ACC112 (cell line): ENCODE measurements around the gene BLTP3A.
"Not testable (repeated sequence)": the region's sequence is repeated elsewhere in the genome, so short reads cannot be mapped to it uniquely, and the experiment has no call there.

Source experiments
- H2AFZ ChIP-seq: fragments of 200-600 bp; sonication (generic); one replicate; pipeline ENCODE4 v1.6.0; 2017; ENCODE audit warnings: antibody characterized with exemption, low read length; ENCODE audit not compliant: unreplicated experiment
- H3K27ac ChIP-seq: fragments of 200-600 bp; sonication (generic); 2 replicates; pipeline ENCODE4 v1.5.1; 2014; ENCODE audit warnings: low read depth, mild to moderate bottlenecking, antibody characterized with exemption, low read length, moderate library complexity
- H3K27me3 ChIP-seq: fragments of 200-600 bp; sonication (generic); 2 replicates; pipeline ENCODE4 v1.6.1; 2014; ENCODE audit warnings: mild to moderate bottlenecking, antibody characterized with exemption, low read length, moderate library complexity, mixed read lengths; ENCODE audit not compliant: insufficient read depth
- H3K36me3 ChIP-seq: fragments of 200-600 bp; sonication (generic); 2 replicates; pipeline ENCODE4 v1.6.1; 2016; ENCODE audit warnings: mild to moderate bottlenecking, antibody characterized with exemption, low read length, moderate library complexity, mixed read lengths; ENCODE audit not compliant: insufficient read depth
- H3K4me1 ChIP-seq: fragments of 200-600 bp; sonication (generic); one replicate; pipeline ENCODE4 v1.6.1; 2016; ENCODE audit warnings: low read length, mixed read lengths; ENCODE audit not compliant: insufficient read depth, unreplicated experiment, control insufficient read depth
- H3K4me3 ChIP-seq: fragments of 200-600 bp; sonication (generic); 2 replicates; pipeline ENCODE4 v1.5.1; 2014; ENCODE audit warnings: mild to moderate bottlenecking, low read depth, low read length
- H3K79me2 ChIP-seq: fragments of 200-600 bp; sonication (generic); one replicate; pipeline ENCODE4 v1.6.0; 2016; ENCODE audit warnings: low read length; ENCODE audit not compliant: control insufficient read depth, unreplicated experiment, insufficient read depth

Gene BLTP3A

DNA sequence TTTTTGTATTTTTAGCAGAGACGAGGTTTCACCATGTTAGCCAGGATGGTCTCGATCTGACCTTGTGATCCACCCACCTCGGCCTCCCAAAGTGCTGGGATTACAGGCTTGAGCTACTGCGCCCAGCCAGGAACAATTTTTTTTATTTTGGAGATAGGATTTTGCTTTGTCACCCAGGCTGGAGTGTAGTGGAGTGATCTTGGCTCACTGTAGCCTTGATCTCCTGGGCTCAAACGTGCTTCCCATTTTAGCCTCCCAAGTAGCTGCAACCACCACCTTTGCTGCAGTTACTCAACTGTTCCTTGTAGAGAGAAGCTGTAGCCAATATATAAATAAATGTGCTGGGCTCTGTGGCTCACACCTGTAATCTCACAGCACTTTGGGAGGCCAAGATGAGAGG lies 30.2 kb upstream of the BLTP3A start:
- not testable (repeated sequence) for H2AFZ ChIP-seq, H3K4me1 ChIP-seq, H3K4me3 ChIP-seq, H3K27ac ChIP-seq, H3K27me3 ChIP-seq
- Histone ChIP-seq H3K79me2 (peaks cover 27% of the 10 kb centered on the region), H3K36me3 (peaks cover 14% of the 10 kb centered on the region)

DNA sequence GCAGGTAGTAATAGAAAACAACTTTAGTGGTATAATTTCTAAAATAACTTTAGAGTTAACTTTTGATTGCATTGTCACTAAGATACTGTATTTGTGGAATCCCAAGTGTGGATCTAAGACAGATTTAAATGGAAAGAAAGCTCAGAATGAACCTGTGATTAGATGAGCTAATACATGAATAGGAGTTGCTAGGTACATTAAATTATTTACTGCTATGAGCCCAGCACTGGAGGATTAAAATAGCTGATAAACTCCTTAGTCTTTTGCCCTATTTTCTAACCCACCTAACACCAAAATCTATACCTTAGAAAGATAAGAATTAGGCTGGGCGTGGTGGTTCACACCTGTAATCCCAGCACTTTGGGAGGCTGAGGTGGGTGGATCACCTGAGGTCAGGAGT lies 23.7 kb upstream of the BLTP3A start:
- Histone ChIP-seq H3K4me3 (no peak overlapping the region), H3K4me1 (no peaks in the 10 kb centered on the region), H3K27me3 (no peaks in the 10 kb centered on the region), H3K27ac (no peak overlapping the region), H2AFZ (no peak overlapping the region), H3K79me2 (no peaks in the 10 kb centered on the region), H3K36me3 (peaks cover 21% of the 10 kb centered on the region)

DNA sequence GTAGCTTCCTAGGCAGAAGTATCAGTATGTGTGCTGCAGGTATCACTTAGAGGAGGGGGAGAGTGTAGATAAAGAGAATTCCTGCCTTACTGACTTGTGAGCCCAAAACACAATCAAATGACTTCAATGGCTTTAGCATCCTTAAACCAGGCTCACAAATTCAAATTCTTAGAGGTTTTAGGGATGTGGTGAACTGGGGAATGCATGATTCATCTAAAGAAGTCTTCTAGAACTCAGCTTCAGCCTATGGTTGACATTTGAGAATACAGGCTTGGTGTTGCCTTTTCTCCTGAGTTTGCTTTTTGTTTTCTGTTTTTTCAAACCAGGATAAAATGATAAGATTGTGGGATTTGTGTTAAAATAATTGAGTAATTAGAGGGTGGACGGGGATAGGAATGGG lies 20.2 kb upstream of the BLTP3A start:
- no peak overlapping the region for H2AFZ ChIP-seq
- no peaks in the 10 kb centered on the region for H3K27me3 ChIP-seq
- no peak overlapping the region for H3K27ac ChIP-seq
- H3K4me1 ChIP-seq, result no peaks in the 10 kb centered on the region
- peaks cover 32% of the 10 kb centered on the region for H3K36me3 ChIP-seq
- H3K79me2 ChIP-seq, result no peaks in the 10 kb centered on the region
- no peak overlapping the region for H3K4me3 ChIP-seq

DNA sequence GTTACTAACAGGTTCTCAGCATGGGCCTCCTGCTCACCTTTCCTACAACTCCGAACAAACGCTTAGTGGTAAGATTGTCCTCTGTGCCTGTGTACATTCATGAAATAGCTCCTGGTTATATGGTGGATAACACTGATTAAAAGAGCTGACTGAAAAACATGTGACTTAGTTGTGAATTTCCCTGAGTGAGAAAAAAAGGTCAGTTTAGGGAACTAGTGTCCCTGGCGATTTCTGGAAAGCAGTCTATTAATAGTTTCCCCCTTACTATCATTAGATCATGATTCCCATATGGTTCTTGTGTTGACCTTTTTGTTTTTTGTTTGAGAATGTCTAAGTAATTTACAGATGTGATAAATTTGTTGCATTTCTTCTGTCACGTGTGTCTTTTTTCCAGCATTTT lies 18.9 kb upstream of the BLTP3A start:
- Histone ChIP-seq H3K79me2 (no peaks in the 10 kb centered on the region), H2AFZ (no peak overlapping the region), H3K4me1 (no peaks in the 10 kb centered on the region), H3K27ac (no peak overlapping the region), H3K36me3 (peaks cover 27% of the 10 kb centered on the region), H3K27me3 (no peaks in the 10 kb centered on the region), H3K4me3 (no peak overlapping the region)

DNA sequence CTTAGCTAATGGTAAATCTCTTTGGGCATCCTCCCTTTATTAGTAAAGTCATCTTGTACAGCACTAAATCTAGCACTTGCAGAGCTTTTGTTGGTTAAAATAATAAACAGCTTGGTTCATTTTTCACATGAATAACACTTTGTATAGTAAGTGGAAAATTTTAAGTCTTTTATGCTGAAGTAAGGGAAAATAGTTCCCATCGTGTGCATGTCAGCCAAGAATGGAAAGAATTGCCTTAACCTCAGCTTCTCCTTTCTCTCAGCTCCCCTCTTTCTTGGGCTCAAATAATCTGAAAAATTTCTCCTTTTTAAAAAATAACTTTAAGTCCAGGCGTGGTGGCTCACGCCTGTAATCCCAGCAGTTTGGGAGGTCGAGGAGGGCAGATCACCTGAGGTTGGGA lies 18.0 kb upstream of the BLTP3A start:
- Histone ChIP-seq H3K36me3 (peaks cover 24% of the 10 kb centered on the region), H3K79me2 (no peaks in the 10 kb centered on the region), H3K4me3 (no peak overlapping the region)

DNA sequence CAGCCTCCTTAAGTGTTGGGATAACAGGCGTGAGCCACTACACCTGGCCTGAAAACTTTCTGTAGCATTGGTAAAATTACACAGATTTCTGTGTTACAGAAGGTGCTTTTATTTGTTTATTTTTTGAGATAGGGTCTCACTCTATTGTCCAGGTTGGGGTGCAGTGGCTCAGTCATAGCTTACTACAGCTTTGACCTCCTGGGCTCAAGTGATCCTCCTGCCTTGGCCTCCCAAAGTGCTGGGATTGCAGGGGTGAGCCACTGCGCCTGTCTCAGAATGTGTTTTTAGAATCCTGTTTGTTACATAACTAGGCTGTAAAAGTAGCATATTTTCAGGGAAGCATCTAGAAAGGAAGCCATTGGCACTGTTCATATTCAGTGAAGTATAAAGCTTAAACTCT lies 16.9 kb upstream of the BLTP3A start:
- Histone ChIP-seq H3K4me1 (no peaks in the 10 kb centered on the region), H3K27ac (no peak overlapping the region), H3K27me3 (no peaks in the 10 kb centered on the region), H3K4me3 (no peak overlapping the region), H3K79me2 (no peaks in the 10 kb centered on the region), H2AFZ (no peak overlapping the region), H3K36me3 (peaks cover 24% of the 10 kb centered on the region)

More for the DNA sequence above, 18.0 kb upstream of the BLTP3A start:
- Histone ChIP-seq H3K27me3 (no peaks in the 10 kb centered on the region), H3K27ac (no peak overlapping the region), H3K4me1 (no peaks in the 10 kb centered on the region), H2AFZ (no peak overlapping the region)

DNA sequence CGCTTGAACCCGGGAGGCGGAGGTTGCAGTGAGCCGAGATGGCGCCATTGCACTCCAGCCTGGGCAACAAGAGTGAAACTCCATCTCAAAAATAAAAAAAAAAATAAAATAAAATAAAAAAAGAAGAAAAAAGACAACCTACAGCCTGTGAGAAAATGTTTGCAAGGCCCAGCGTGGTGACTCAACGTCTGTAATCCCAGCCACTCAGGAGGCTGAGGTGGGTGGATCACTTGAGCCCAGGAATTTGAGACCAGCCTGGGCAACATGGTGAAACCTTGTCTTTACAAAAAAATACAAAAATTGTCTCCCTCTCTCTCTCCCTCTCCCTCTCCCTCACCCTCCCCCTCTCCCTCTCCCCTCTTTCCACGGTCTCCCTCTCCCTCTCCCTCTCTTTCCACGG lies 6.5 kb upstream of the BLTP3A start:
- H3K36me3 ChIP-seq, H2AFZ ChIP-seq, H3K27me3 ChIP-seq, H3K79me2 ChIP-seq, H3K4me3 ChIP-seq, H3K27ac ChIP-seq, H3K4me1 ChIP-seq: not testable (repeated sequence)

DNA sequence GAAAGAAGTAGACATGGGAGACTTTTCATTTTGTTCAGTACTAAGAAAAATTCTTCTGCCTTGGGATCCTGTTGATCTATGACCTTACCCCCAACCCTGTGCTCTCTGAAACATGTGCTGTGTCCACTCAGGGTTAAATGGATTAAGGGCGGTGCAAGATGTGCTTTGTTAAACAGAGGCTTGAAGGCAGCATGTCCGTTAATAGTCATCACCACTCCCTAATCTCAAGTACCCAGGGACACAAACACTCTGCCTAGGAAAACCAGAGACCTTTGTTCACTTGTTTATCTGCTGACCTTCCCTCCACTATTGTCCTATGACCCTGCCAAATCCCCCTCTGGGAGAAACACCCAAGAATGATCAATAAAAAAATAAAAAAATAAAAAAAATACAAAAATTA lies 4.7 kb upstream of the BLTP3A start:
- not testable (repeated sequence) for H3K4me1 ChIP-seq, H2AFZ ChIP-seq, H3K36me3 ChIP-seq, H3K27me3 ChIP-seq, H3K4me3 ChIP-seq, H3K79me2 ChIP-seq, H3K27ac ChIP-seq

DNA sequence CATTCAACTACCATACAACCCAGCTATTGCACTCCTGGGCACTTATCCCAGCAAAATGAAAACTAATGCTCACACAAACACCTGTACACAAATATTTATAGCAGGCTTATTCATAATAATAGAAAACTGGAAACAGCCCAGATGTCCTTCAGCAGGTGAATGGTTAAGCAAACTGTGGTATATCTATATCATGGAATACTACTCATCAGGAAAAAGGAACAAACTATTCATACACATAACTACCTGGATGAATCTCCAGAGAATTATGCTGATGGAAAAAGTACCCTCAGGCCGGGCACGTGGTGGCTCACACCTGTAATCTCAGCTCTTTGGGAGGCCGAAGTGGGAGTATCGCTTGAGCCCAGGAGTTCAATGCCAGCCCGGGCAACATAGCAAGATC lies 3.8 kb upstream of the BLTP3A start:
- no peak overlapping the region for H2AFZ ChIP-seq
- peaks cover 1% of the 10 kb centered on the region for H3K79me2 ChIP-seq
- H3K4me1 ChIP-seq, result peaks cover under 1% of the 10 kb centered on the region
- H3K4me3 ChIP-seq, result no peak overlapping the region
- no peak overlapping the region for H3K27ac ChIP-seq
- no peaks in the 10 kb centered on the region for H3K27me3 ChIP-seq
- H3K36me3 ChIP-seq, result no peaks in the 10 kb centered on the region

DNA sequence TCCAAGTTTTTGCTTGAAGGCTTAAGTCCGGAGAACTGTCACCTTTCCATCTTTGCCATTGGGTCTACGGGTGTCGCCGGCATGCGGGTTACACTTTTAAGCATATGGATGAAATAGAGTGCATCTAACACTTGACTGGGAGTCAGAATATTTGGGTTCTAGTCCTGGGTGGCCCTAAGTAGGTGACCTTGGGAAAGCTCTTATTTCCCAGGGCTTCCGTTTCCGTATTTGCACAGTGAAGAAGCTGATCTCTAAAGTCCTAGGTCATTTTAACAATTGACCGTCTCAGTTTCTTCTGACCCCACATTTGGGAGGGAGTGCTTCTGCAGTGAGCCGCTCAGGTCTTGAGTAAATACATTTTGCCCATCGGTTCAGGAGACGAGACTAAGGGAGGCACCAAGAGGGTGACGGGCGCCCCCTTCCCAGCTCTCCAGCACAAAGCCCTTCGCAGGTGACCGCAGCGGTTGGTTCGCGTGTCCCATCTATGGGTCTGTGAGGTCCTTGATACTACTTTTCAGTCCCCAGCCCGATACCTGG lies 651 bp upstream of the BLTP3A start:
- Histone ChIP-seq H3K27me3 (no peaks in the 10 kb centered on the region), H2AFZ (peak overlapping the region; percentile 100), H3K4me3 (peak overlapping the region; percentile 97), H3K36me3 (no peaks in the 10 kb centered on the region), H3K4me1 (peaks cover 12% of the 10 kb centered on the region), H3K79me2 (peaks cover 10% of the 10 kb centered on the region), H3K27ac (no peak overlapping the region)

DNA sequence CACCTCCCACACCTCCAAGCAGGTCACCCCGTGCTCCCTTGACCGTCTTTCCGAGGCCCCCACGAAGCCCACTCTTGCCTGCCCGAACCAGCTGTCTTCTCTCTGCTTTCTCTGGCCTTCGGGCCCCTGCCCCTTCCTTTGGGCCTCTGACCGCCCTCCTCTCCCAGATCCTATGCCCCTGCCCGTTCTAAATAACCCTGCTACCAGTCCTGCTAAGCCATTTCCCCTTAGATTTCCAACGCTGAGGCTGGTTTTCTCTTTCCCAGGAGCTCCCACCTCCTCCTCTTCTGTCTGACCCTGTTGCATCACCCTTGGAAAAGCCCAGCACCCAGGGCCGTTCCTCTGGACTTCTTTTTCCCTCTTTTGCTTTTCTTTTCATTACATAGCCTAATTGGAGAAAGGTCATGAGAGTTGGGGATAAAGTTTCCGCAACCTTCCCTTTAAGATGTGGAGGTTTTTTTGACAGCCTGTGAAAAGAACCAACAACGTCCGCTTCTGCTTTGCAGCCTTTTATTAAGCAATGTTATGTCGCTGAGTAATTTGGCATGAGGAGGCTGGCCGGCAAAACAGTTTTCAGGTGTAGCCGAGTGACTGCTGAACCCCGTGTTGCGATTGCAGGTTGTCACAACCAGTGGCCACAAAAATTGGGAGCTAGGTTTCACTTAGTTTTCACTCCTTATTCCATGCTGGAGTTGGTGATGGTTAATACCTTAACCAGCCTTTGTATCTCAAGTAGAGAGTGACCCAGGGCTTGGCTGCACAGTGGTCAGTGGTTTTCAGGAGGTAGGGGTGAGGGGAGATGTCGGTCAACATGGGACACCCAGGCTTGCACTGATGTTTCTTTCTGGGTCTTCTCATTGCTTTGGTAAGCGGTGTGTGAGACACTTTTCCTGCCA lies 970 bp downstream of the BLTP3A start:
- Histone ChIP-seq H3K4me3 (peak overlapping the region; percentile 97), H2AFZ (peak overlapping the region; percentile 100), H3K27me3 (no peaks in the 10 kb centered on the region), H3K4me1 (peaks cover 16% of the 10 kb centered on the region), H3K79me2 (peaks cover 17% of the 10 kb centered on the region), H3K36me3 (no peaks in the 10 kb centered on the region), H3K27ac (peak overlapping the region; percentile 27)
